Activated CD4-positive, alpha-beta T cell treated with anti-CD3 and anti-CD28 coated beads, Interleukin-2, amount 50 U/mL, for 16 hours (primary cell): ENCODE data around the gene P4HA2.
A peak's percentile ranks its signal among the peaks of the same experiment; 100 is the strongest.

Source experiments
- DNase-seq: peaks from one replicate; pipeline ENCODE4 v3.0.0-alpha.2; 2020

P4HA2 gene

DNA sequence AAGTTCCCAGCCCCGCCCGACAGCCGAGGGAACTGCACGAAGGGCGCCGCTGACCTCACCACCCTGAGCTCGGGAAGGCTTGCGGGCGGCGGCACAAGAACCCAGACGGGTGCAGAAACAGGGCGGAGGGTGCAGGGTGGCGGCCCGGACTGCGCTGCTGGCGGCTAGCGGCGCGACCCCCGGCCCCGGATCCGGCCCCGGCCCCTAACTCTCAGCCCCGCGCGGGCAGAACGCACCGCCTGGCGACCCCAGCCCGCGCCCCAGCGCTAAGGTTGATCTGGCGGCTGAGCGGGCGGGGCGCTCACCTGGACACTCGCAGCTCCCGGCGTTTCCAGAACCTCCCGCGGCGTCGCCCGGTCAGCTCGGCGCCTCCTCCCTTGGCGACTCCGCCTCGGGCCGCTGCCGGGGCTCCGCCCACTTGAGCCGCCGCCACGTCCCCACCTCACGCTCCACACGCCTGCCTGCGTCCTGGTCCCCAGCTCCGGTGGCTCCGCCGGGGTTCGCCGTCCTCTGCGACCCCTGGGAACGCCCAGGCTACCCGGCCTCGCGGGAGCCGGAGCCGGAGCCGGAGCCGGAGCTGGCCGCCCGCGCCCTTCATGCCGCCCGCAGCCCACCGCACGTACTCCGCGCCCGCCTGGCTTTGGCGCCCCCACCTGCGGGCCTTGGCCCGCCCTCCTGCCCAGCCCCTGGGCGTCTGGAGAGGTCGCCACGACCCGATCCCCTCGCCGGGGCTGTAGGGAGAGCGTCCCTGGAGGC is at the start of gene P4HA2:
Gene P4HA2, minus strand, starts transcription at position 369 of the 756 bp plus-strand sequence. CDS start 9,227 bp downstream, outside the sequence.
- DNase-seq: peak; percentile 67

DNA sequence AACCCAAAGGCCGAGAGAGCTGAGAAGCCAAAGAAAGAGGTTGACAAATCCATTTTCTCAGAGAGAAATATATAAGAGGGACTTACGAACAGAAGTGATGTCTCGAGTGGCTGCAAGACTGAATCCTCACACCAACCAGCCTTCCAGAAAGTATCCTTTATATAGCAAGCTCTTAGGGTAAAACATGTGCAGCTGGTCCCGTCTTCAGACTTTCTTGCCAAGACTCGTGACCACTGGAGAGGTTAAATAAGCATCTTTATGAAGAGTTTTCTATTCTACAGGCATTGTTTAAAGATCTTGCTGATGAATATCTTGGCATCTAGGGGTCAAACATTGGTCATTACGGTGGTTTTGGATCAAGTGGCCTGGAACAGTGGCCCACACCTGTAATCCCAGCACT is 49.6 kb upstream of the P4HA2 start:
- no peak for DNase-seq

- DNase-seq: no peak
These were observed 47.9 kb upstream of the P4HA2 start for GRCh38 chr5:132275367-132276220.

- no peak for DNase-seq
These were observed 46.6 kb upstream of the P4HA2 start for GRCh38 chr5:132274050-132274792.

DNA sequence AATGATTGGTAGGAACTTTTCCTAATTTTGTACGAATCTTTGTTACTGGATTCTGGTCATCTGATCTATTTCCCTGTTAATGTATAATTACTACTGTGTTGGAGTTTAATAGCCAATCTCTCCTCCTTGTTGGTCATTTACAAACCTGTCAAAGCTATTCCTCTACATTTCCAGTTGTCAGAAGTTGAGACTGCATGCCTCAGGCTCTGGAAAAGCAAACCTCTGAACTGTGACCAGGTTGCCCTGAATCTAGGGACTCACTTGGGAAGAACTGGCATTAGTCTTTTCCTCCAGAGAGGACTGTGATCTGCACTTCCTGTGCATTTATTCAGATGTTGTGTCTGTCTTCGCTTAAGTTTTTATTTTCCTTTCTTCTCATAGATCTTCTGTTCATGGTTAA is 46.0 kb upstream of the P4HA2 start:
- DNase-seq: no peak

DNA sequence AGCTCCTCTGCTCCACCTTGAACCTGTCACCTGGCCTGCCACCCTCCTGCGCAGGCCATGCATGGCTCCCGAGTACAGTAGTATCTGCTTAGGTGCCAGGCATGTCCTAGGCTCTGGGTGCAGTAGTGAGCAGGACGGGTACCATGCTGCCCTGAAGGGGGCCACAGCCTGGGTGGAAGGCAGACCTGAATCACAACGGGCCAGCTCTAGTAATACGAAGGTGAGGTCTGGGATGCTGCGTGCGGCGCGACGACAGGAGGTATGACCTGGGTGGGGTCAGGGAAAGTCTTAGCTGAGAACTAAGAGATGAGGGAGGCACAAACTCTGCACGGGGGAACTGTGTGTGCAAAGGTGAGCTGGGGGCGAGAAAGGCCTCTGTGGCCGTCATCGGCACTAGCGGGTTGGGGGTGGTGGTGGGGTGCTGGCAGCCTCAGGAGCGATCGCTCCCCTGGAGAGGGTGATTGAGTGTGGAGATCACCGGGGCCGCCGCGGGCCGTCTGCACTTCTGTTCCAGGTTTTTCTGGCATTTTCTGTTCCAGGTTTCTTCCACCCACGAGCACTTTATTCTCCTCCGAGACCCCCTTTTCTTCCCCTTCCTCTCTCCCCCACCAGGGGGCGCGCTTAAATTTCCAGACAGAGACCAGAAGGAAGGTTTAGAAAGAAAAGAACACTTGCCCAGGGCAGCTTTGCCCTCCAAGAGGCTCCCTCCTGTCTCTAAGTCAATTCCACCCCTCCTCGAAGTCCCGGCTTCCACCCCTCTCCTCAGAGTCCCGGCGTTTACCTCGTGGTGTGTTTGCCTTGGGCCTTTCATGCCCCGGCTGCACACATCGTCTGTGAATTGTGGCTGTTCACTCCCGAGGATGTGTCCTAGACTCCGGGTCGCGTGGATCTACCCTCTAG is 44.9 kb upstream of the P4HA2 start:
- DNase-seq: peak; percentile 69

DNA sequence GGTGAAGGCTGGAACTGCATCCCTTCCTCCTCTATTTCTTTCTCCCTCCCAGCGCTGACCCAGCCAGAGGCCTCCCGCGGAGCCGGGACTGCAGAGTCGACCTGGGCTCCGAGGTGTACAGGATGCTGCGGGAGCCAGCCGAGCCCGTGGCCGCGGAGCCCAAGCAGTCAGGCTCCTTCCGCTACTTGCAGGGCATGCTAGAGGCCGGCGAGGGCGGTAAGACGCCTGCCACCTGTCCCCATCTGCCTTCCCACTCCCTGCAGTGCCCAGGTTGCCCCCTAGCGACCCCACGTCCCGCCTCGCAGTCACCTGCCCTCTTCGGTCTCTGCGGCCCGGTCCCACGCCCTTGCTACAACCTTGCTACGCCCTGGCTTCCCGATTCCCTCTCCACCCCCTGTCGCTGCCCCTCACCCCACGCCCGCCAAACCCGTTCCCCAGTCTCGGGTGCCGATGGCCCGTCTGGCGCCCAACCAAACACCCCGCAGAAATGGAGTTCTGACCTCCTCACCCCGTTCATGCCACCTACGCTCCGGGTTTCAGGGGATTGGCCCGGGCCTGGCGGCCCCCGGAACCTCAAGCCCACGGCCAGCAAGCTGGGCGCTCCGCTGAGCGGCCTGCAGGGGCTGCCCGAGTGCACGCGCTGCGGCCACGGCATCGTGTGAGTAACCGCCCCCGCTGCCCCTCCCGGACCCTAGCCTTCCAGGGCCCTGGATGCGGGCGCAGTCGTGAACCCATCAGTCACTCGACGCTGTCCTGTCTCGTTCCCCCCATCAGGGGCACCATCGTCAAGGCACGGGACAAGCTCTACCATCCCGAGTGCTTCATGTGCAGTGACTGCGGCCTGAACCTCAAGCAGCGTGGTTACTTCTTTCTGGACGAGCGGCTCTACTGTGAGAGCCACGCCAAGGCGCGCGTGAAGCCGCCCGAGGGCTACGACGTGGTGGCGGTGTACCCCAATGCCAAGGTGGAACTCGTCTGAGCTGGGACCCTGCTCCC is 43.9 kb upstream of the P4HA2 start:
- DNase-seq: no peak

GRCh38 chr5:132270706-132271105 is 43.1 kb upstream of the P4HA2 start:
- DNase-seq: no peak

DNA sequence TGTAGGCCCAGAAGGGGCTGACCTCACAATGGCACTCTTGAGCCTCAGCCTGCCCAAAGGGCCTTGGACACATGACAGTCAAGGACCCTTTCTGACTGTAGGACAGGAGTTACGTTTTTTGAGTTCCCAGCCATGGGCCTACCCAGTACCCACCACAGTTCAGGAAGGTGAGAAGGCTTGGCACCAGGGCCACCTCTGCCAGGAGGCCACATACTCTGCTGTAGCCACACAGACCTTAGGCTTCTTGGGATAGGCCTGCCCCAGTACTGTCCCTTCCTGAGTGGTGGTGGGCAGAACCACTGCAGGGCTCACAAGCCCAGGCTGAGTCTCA is 42.6 kb upstream of the P4HA2 start:
- DNase-seq: no peak

GRCh38 chr5:132269635-132270334 is 42.1 kb upstream of the P4HA2 start:
- DNase-seq: no peak

DNA sequence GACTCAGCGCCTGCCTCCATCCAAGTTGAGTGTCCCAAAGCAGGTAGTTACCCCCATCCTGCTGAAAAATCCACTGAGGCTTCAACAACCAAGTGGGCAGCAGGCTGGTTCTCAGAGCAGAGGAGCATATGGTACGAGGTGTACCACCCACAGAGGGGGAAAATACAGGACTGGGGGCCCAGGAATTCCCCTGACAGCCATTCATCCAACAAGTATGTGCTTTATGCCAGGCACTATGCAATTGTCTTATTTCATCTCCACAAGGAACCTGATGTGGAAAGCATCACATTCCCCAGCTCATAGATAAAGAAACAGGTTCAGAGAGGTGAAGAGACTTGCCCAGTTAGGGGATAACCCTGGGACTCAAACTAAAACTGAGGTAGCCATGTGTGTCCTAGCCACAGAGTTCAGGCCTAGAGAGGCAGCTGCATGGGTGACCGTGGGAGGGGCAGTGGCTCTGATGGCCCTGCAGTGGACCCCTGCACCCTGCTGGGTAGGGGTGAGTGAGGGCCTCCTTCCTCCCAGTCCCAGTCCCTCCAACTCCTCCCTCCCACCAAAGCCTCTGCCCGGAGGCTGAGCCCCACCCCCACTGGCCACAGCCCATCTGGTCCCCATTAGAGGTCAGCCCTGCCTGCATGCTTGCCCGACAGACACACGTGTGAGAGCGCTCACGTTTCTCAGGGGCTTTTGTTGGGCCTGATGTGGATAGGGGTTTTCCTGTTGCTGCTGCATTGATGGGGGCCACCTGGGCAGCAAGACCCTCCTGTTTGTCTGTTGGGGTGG is 41.3 kb upstream of the P4HA2 start:
- no peak for DNase-seq

GRCh38 chr5:132267931-132268768 is 40.5 kb upstream of the P4HA2 start:
- DNase-seq: no peak

GRCh38 chr5:132267166-132267739 is 39.6 kb upstream of the P4HA2 start:
- DNase-seq: no peak

DNA sequence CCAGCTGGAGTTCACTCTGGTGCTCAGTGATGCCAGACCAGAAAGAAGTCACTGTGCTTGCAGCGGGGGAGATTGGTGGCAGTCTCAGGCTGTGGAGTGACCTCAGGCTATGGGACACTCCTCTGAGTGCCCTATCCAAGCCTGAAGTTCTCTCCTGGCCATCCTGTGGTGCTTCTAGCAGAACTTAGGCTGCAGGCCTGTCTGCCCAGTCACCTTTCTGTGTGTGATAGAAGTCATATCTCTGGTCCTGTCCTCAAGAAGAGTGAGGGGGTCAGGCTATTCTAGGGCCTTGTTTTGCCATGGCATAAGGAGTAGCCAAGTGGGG is 39.1 kb upstream of the P4HA2 start:
- no peak for DNase-seq

GRCh38 chr5:132266031-132266835 is 38.6 kb upstream of the P4HA2 start:
- no peak for DNase-seq

- DNase-seq: no peak
These were observed 37.8 kb upstream of the P4HA2 start for GRCh38 chr5:132265336-132266030.
